ENCODE measurements around the gene ELMO2. TPM values are rescaled to one million over a fixed set of nuclear protein-coding genes. Genes with fewer than 3 reads are reported as not detected.
A peak's percentile ranks its signal among the peaks of the same experiment; 100 is the strongest.

Gene ELMO2
- total and polyA plus RNA-seq, 12 donors, result 17.2 to 46.0 (median 27.5) TPM

- no peak overlapping the region for H3K27ac ChIP-seq
- DNase-seq (no peak), ATAC-seq (no peak)
- no peaks in the 10 kb centered on the region for H3K36me3 ChIP-seq
- peaks cover 8 to 99% (median 81%) of the 10 kb centered on the region in 7 donors for H3K27me3 ChIP-seq
- no peak overlapping the region for H3K4me3 ChIP-seq
- whole genome bisulfite sequencing, 2 donors, result 64 to 72% methylated on average over 13 of the region's 13 CpGs
- peaks cover 0 to 2% (median 0%) of the 10 kb centered on the region in 9 donors for H3K4me1 ChIP-seq
- H3K9me3 ChIP-seq, result no peaks in the 10 kb centered on the region
- TF ChIP-seq CTCF (IDR thresholded peaks at IDR 0.05), result no peak
- intact Hi-C loops (cut with DNase I), result no loop called here
Measured at GRCh38 chr20:46330831-46331371, 75.5 kb downstream of the ELMO2 start.

- ATAC-seq (peak in 2 of 8 donors; percentile 12 to 49), DNase-seq (no peak)
- intact Hi-C loops (cut with DNase I), result no loop called here
- no peak for TF ChIP-seq CTCF (IDR thresholded peaks at IDR 0.05)
- H3K27me3 ChIP-seq, result peaks cover 8 to 99% (median 79%) of the 10 kb centered on the region in 7 donors
- peaks cover 0 to 2% (median 0%) of the 10 kb centered on the region in 9 donors for H3K4me1 ChIP-seq
- H3K36me3 ChIP-seq, result no peaks in the 10 kb centered on the region
- 47 to 52% methylated on average over 13 of the region's 13 CpGs for WGBS, 2 donors
- no peak overlapping the region for H3K4me3 ChIP-seq
- H3K27ac ChIP-seq, result no peak overlapping the region
- no peaks in the 10 kb centered on the region for H3K9me3 ChIP-seq
Measured at GRCh38 chr20:46330072-46330763, 76.2 kb downstream of the ELMO2 start.

- no peak for ATAC-seq
- TF ChIP-seq CTCF (IDR thresholded peaks at IDR 0.05), result no peak
- no peak for DNase-seq
- H3K4me1 ChIP-seq, result peaks cover 0 to 2% (median 0%) of the 10 kb centered on the region in 9 donors
- intact Hi-C loops (cut with DNase I), result no loop called here
- no peaks in the 10 kb centered on the region for H3K36me3 ChIP-seq
- no peak overlapping the region for H3K27ac ChIP-seq
- peaks cover 8 to 99% (median 81%) of the 10 kb centered on the region in 7 donors for H3K27me3 ChIP-seq
- WGBS, 2 donors, result 26 to 51% methylated on average over 16 of the region's 16 CpGs
- no peaks in the 10 kb centered on the region for H3K9me3 ChIP-seq
- H3K4me3 ChIP-seq, result no peak overlapping the region
Measured at GRCh38 chr20:46328200-46328882, 78.1 kb downstream of the ELMO2 start.

GRCh38 chr20:46327557-46327956 is 78.9 kb downstream of the ELMO2 start:
- Histone ChIP-seq H3K4me1 (peaks cover 0 to 2% (median 0%) of the 10 kb centered on the region in 9 donors), H3K27me3 (peaks cover 8 to 97% (median 87%) of the 10 kb centered on the region in 7 donors), H3K4me3 (no peak overlapping the region), H3K9me3 (no peaks in the 10 kb centered on the region), H3K27ac (no peak overlapping the region), H3K36me3 (no peaks in the 10 kb centered on the region)
- no peak for DNase-seq
- no peak for TF ChIP-seq CTCF (IDR thresholded peaks at IDR 0.05)
- ATAC-seq, result no peak
- intact Hi-C loops (cut with DNase I), result no loop called here
- 91 to 93% methylated on average over 6 of the region's 6 CpGs for WGBS, 2 donors
